T-cell (primary cell): ENCODE data around the gene TMEM236. TPM values are rescaled to one million over a fixed set of nuclear protein-coding genes. Genes with fewer than 3 reads are reported as not detected.

ENCODE experiments used
- ATAC-seq, 4 experiments: fragments of 200-7000 bp in 3 of 4; fragments of 150-1000 bp in 1 of 4; cut with Tn5 transposase; replicated peaks in 1 of 4; 1 replicate in 3 of 4; 2 replicates in 1 of 4; pipeline ENCODE4 v1.10.0; 2021; ENCODE audit warnings: moderate library complexity in 3 of 4, mild to moderate bottlenecking in 2 of 4, moderate number of reproducible peaks in 1 of 4
- CTCF ChIA-PET, 2 donors: fragments of 300-600 bp; sonication (Branson Sonifier 250); formaldehyde crosslinking; loops; one replicate each; lab custom pipeline; 2022; ENCODE audit warnings: antibody characterized with exemption in 2 of 2; lab: Charles Lee
- POLR2A ChIA-PET, 2 donors: fragments of 300-600 bp; sonication (Branson Sonifier 250); formaldehyde crosslinking; loops; one replicate each; lab custom pipeline; 2022; ENCODE audit warnings: antibody characterized with exemption in 2 of 2; lab: Charles Lee
- DNase-seq, 35 experiments: peaks; one replicate each; pipeline versions ENCODE4 v3.0.0 to v3.0.0-alpha.2; 2013 to 2023
- H3K27ac ChIP-seq: one replicate; pipeline ENCODE4 v1.5.1; 2013; ENCODE audit warnings: low read length
- H3K27me3 ChIP-seq, 2 experiments: replicated peaks in 1 of 2; 1 replicate in 1 of 2; 2 replicates in 1 of 2; pipeline versions ENCODE4 v1.6.1 to v1.7.0; 2013; ENCODE audit warnings: low read length in 1 of 2, mixed read lengths in 1 of 2; ENCODE audit not compliant: control insufficient read depth in 2 of 2, insufficient read depth in 2 of 2; ENCODE audit errors: extremely low read depth in 1 of 2
- H3K36me3 ChIP-seq, 2 donors: 1 replicate in 1 of 2; 2 replicates in 1 of 2; pipeline versions ENCODE4 v1.6.1 to v1.7.0; 2013; ENCODE audit warnings: low read length in 1 of 2; ENCODE audit not compliant: control insufficient read depth in 2 of 2, insufficient read depth in 1 of 2; ENCODE audit errors: extremely low read depth in 1 of 2
- H3K4me1 ChIP-seq, 2 experiments: 1 replicate in 1 of 2; 2 replicates in 1 of 2; pipeline versions ENCODE4 v1.6.1 to v1.7.0; 2013; ENCODE audit warnings: low read length in 2 of 2, mixed read lengths in 1 of 2; ENCODE audit not compliant: insufficient read depth in 2 of 2, control insufficient read depth in 1 of 2; ENCODE audit errors: extremely low read depth in 1 of 2
- H3K4me3 ChIP-seq, 2 donors: 1 replicate in 1 of 2; 2 replicates in 1 of 2; pipeline versions ENCODE4 v1.5.1 to v1.7.0; 2013; ENCODE audit warnings: mild to moderate bottlenecking in 2 of 2, low read length in 1 of 2, moderate library complexity in 1 of 2; ENCODE audit not compliant: control insufficient read depth in 1 of 2; ENCODE audit errors: extremely low read depth in 1 of 2
- H3K9me3 ChIP-seq: 2 replicates; pipeline ENCODE4 v1.7.0; 2013
- H3K27ac Mint-ChIP-seq, 2 donors: one replicate each; pipeline ENCODE4 v1.8.0; 2020 to 2021; ENCODE audit warnings: mild to moderate bottlenecking in 2 of 2, mixed read lengths in 2 of 2
- H3K27me3 Mint-ChIP-seq, 2 donors: one replicate each; pipeline ENCODE4 v1.8.0; 2021 to 2022; ENCODE audit warnings: mixed read lengths in 2 of 2
- H3K36me3 Mint-ChIP-seq: one replicate; pipeline ENCODE4 v1.8.0; 2021; ENCODE audit warnings: mixed read lengths
- H3K4me1 Mint-ChIP-seq, 3 donors: one replicate each; pipeline ENCODE4 v1.8.0; 2020 to 2022; ENCODE audit warnings: mixed read lengths in 3 of 3, mild to moderate bottlenecking in 1 of 3
- H3K4me3 Mint-ChIP-seq, 3 donors: one replicate each; pipeline ENCODE4 v1.8.0; 2020 to 2022; ENCODE audit warnings: mild to moderate bottlenecking in 3 of 3, mixed read lengths in 3 of 3, moderate library complexity in 3 of 3
- H3K9me3 Mint-ChIP-seq, 3 donors: one replicate each; pipeline ENCODE4 v1.8.0; 2020 to 2022; ENCODE audit warnings: mixed read lengths in 3 of 3
- WGBS: methylation state at CpG from one replicate; pipeline ENCODE4 v1.1.5; 2013; ENCODE audit warnings: missing lambda C conversion rate; ENCODE audit not compliant: insufficient coverage; 5-methylcytosine and 5-hydroxymethylcytosine counted together
- total RNA-seq, 35 experiments: library from RNA in 6 of 35; stranded (reverse) in 6 of 35; fragments of 120-200 nt in 1 of 35; gene quantifications; one replicate each; pipeline versions ENCODE4 v1.2.1 to v1.2.4 and lab custom pipeline; 2013 to 2026

Gene TMEM236
- total RNA-seq, 5 donors from 2014 or later (not counting 1 experiment from before 2014, with no cell fraction given) = 0.03 to 0.38 (median 0.07) TPM; not detected in 1

DNA sequence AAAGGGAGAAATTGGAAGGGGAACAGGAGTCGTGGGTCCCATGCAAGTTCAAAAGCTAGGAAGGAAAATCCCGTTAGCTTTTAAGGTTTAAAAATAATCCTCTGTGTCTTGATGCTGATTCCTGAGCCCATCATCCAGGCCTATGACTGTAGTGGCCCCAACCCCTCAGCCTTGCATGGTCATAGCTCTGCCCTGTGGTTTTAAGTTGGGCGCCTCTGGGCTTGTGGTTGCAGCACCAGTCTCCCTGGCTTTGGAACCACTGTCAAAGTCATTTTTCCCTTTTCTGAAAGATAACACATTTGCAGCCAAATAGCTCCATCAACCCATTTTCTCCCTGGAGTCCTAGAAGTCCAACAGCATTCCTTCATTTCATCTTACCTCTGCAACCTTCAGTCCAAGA lies 13.6 kb downstream of the TMEM236 start:
- no peaks in the 10 kb centered on the region for H3K4me1 Mint-ChIP-seq

DNA sequence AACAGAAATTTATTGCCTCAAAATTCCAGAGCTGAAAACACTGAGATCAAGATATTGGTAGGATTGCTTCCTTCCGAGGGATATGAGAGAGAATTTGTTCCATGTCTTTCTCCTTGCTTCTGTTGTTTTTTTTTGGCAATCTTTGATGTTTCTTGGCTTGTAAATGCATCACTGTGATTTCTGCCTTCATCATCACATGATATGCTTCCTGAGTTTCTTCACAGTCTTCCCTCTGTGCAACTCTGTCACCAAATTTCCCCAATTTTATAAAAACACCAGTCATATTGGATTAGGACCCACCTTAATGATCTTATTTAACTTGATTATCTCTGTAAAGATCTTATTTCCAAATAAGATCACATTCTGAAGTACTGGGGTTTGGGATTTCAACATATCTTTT lies 14.7 kb downstream of the TMEM236 start:
- ATAC-seq (no peak), DNase-seq (no peak)
- no peaks in the 10 kb centered on the region for H3K4me1 ChIP-seq
- ChIA-PET POLR2A (no interaction called here), CTCF (no interaction called here)
- H3K9me3 ChIP-seq = no peaks in the 10 kb centered on the region
- H3K27ac ChIP-seq = no peak overlapping the region
- peaks cover 0 to 2% of the 10 kb centered on the region in 2 experiments for H3K27me3 ChIP-seq
- H3K4me1 Mint-ChIP-seq = no peaks in the 10 kb centered on the region
- no CpG with 5 or more reads among the region's 1 CpG for WGBS
- no peaks in the 10 kb centered on the region for H3K36me3 ChIP-seq
- H3K9me3 Mint-ChIP-seq = peaks cover 0 to 8% (median 7%) of the 10 kb centered on the region in 3 donors
- H3K36me3 Mint-ChIP-seq = no peaks in the 10 kb centered on the region
- no peak overlapping the region for H3K4me3 Mint-ChIP-seq
- H3K27ac Mint-ChIP-seq = no peak overlapping the region
- H3K4me3 ChIP-seq = no peak overlapping the region
- peaks cover 8 to 9% of the 10 kb centered on the region in 2 donors for H3K27me3 Mint-ChIP-seq

More for the DNA sequence above, 13.6 kb downstream of the TMEM236 start:
- no peaks in the 10 kb centered on the region for H3K36me3 Mint-ChIP-seq
- no peaks in the 10 kb centered on the region for H3K9me3 ChIP-seq
- H3K36me3 ChIP-seq = no peaks in the 10 kb centered on the region
- no peak for ATAC-seq
- no peak overlapping the region for H3K27ac Mint-ChIP-seq
- DNase-seq = no peak
- no peak overlapping the region for H3K27ac ChIP-seq
- H3K27me3 ChIP-seq = peaks cover 0 to 2% of the 10 kb centered on the region in 2 experiments
- no peaks in the 10 kb centered on the region for H3K4me1 ChIP-seq
- WGBS = no CpG with 5 or more reads among the region's 3 CpGs
- ChIA-PET CTCF (no interaction called here), POLR2A (no interaction called here)
- peaks cover 5 to 8% of the 10 kb centered on the region in 2 donors for H3K27me3 Mint-ChIP-seq
- H3K9me3 Mint-ChIP-seq = peaks cover 0 to 8% (median 7%) of the 10 kb centered on the region in 3 donors
- H3K4me3 ChIP-seq = no peak overlapping the region
- no peak overlapping the region for H3K4me3 Mint-ChIP-seq

GRCh38 chr10:17768496-17768895 lies 16.5 kb downstream of the TMEM236 start:
- WGBS = 90% methylated on average over 2 of the region's 5 CpGs
- no peak for ATAC-seq
- POLR2A ChIA-PET = no interaction called here

GRCh38 chr10:17768957-17769356 lies 17.0 kb downstream of the TMEM236 start:
- Mint-ChIP-seq H3K9me3 (peaks cover 0 to 8% (median 7%) of the 10 kb centered on the region in 3 donors), H3K27ac (no peak overlapping the region), H3K4me1 (no peaks in the 10 kb centered on the region), H3K27me3 (peaks cover 6 to 9% of the 10 kb centered on the region in 2 donors), H3K36me3 (no peaks in the 10 kb centered on the region), H3K4me3 (no peak overlapping the region)
- Histone ChIP-seq H3K36me3 (no peaks in the 10 kb centered on the region), H3K9me3 (no peaks in the 10 kb centered on the region), H3K27me3 (peaks cover 0 to 4% of the 10 kb centered on the region in 2 experiments), H3K4me3 (no peak overlapping the region), H3K4me1 (no peaks in the 10 kb centered on the region), H3K27ac (no peak overlapping the region)
- POLR2A ChIA-PET = interaction anchor here in 1 of 2 donors (0.5 kb wide), 1 partner anchor 812 kb away, joined by 3 read pairs; no protein-coding TSS in a partner anchor
- 53% methylated on average over 3 of the region's 5 CpGs for WGBS
- ATAC-seq = no peak
- CTCF ChIA-PET = no interaction called here
- no peak for DNase-seq

More at GRCh38 chr10:17768496-17768895, 16.5 kb downstream of the TMEM236 start:
- H3K27me3 ChIP-seq = peaks cover 0 to 4% of the 10 kb centered on the region in 2 experiments
- no peak overlapping the region for H3K27ac Mint-ChIP-seq
- no peaks in the 10 kb centered on the region for H3K9me3 ChIP-seq
- no peak overlapping the region for H3K4me3 ChIP-seq
- H3K27ac ChIP-seq = no peak overlapping the region
- H3K9me3 Mint-ChIP-seq = peaks cover 0 to 8% (median 7%) of the 10 kb centered on the region in 3 donors
- no peaks in the 10 kb centered on the region for H3K4me1 Mint-ChIP-seq
- CTCF ChIA-PET = no interaction called here
- no peak overlapping the region for H3K4me3 Mint-ChIP-seq
- H3K27me3 Mint-ChIP-seq = peaks cover 8 to 9% of the 10 kb centered on the region in 2 donors
- DNase-seq = no peak
- no peaks in the 10 kb centered on the region for H3K36me3 ChIP-seq
- H3K36me3 Mint-ChIP-seq = no peaks in the 10 kb centered on the region
- no peaks in the 10 kb centered on the region for H3K4me1 ChIP-seq

DNA sequence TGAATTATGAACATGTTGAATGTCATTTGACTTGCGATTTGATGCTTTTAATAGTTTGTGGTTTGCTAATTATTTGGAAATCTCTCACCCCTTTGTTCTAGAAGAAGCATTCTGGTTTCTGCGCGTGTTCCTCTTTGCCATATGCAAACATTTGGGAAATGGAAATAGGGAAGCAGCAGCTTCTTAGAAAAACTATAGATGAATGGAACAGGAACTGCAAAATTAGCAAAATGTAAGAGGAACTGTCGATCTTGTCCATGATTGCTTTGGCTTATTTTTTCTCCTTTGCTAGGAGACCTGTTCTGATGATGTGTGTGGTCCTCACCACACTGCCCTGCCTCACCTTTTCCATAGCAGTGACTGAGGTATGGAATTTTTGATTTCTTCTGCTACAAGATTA lies 19.0 kb downstream of the TMEM236 start:
- ChIA-PET CTCF (no interaction called here), POLR2A (no interaction called here)
- Histone ChIP-seq H3K27ac (no peak overlapping the region), H3K36me3 (no peaks in the 10 kb centered on the region), H3K4me3 (no peak overlapping the region), H3K27me3 (peaks cover 0 to 2% of the 10 kb centered on the region in 2 experiments), H3K4me1 (no peaks in the 10 kb centered on the region), H3K9me3 (no peaks in the 10 kb centered on the region)
- no CpG with 5 or more reads among the region's 4 CpGs for WGBS
- H3K27me3 Mint-ChIP-seq = peaks cover 3 to 8% of the 10 kb centered on the region in 2 donors
- no peak overlapping the region for H3K4me3 Mint-ChIP-seq
- H3K27ac Mint-ChIP-seq = no peak overlapping the region
- no peaks in the 10 kb centered on the region for H3K4me1 Mint-ChIP-seq
- DNase-seq (no peak), ATAC-seq (no peak)
- no peaks in the 10 kb centered on the region for H3K36me3 Mint-ChIP-seq
- peaks cover 0 to 5% (median 4%) of the 10 kb centered on the region in 3 donors for H3K9me3 Mint-ChIP-seq

DNA sequence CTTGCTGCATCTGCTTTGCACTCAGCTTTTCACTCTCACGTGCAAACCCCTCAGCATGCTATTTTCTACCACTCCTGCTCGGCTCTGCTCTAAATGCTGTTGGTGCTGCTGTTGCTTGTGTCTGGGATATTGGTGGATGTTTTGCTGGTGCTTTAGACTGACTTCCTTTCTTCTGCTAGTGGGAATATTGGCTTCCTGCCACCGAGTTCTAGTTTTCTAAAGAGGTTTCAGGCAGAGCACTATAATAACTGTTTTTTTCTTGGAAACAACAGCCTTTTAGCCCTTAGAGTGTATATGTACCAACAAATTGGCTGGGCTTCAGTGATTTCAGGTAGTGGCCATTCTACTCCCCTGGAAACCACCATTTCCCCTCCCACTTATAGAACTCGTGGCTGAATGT lies 27.8 kb downstream of the TMEM236 start:
- Histone ChIP-seq H3K4me3 (no peak overlapping the region), H3K9me3 (no peaks in the 10 kb centered on the region), H3K27ac (no peak overlapping the region), H3K36me3 (no peaks in the 10 kb centered on the region), H3K27me3 (peaks cover 0 to 3% of the 10 kb centered on the region in 2 experiments), H3K4me1 (no peaks in the 10 kb centered on the region)
- Mint-ChIP-seq H3K36me3 (no peaks in the 10 kb centered on the region), H3K27me3 (peaks cover 0 to 2% of the 10 kb centered on the region in 2 donors), H3K4me1 (no peaks in the 10 kb centered on the region), H3K4me3 (no peak overlapping the region), H3K9me3 (no peaks in the 10 kb centered on the region), H3K27ac (no peak overlapping the region)
- no peak for DNase-seq
- POLR2A ChIA-PET = interaction anchor here in 1 of 2 donors (0.6 kb wide), 1 partner anchor 1440 kb away, joined by 3 read pairs; no protein-coding TSS in a partner anchor
- CTCF ChIA-PET = no interaction called here
- no peak for ATAC-seq
- 0% methylated on average over 1 of the region's 4 CpGs for WGBS
